Measurements from ENCODE around the gene SELPLG. TPM values are rescaled to one million over a fixed set of nuclear protein-coding genes. Genes with fewer than 3 reads are reported as not detected.
A peak's percentile ranks its signal among the peaks of the same experiment; 100 is the strongest.

Gene SELPLG
- total RNA-seq, 2 experiments from 2014 or later: 289 to 301 TPM

- POLR2A ChIA-PET: no interaction called here
- H3K36me3 Mint-ChIP-seq (ENCODE audit: low read depth): no peaks in the 10 kb centered on the region
- no peaks in the 10 kb centered on the region for H3K4me1 Mint-ChIP-seq
- CTCF ChIA-PET: interaction anchor here (1.0 kb wide), 1 partner anchor 33 kb away, joined by 5 read pairs; no protein-coding TSS in a partner anchor
- DNase-seq: no peak
- no peak overlapping the region for H3K4me3 Mint-ChIP-seq
- H3K27me3 Mint-ChIP-seq: peaks cover 5% of the 10 kb centered on the region
- no peaks in the 10 kb centered on the region for H3K9me3 Mint-ChIP-seq
- H3K27ac Mint-ChIP-seq: no peak overlapping the region
Observed at GRCh38 chr12:108584456-108585065, 49.1 kb downstream of the SELPLG start.

GRCh38 chr12:108583991-108584390, 49.7 kb downstream of the SELPLG start:
- Mint-ChIP-seq H3K27me3 (peaks cover 5% of the 10 kb centered on the region), H3K27ac (no peak overlapping the region), H3K9me3 (peaks cover 2% of the 10 kb centered on the region), H3K4me3 (no peak overlapping the region), H3K4me1 (peaks cover 1% of the 10 kb centered on the region), H3K36me3 (ENCODE audit: low read depth) (no peaks in the 10 kb centered on the region)
- DNase-seq: no peak
- POLR2A ChIA-PET: no interaction called here
- CTCF ChIA-PET: interaction anchor here (1.0 kb wide), 1 partner anchor 34 kb away, joined by 5 read pairs; no protein-coding TSS in a partner anchor

DNA sequence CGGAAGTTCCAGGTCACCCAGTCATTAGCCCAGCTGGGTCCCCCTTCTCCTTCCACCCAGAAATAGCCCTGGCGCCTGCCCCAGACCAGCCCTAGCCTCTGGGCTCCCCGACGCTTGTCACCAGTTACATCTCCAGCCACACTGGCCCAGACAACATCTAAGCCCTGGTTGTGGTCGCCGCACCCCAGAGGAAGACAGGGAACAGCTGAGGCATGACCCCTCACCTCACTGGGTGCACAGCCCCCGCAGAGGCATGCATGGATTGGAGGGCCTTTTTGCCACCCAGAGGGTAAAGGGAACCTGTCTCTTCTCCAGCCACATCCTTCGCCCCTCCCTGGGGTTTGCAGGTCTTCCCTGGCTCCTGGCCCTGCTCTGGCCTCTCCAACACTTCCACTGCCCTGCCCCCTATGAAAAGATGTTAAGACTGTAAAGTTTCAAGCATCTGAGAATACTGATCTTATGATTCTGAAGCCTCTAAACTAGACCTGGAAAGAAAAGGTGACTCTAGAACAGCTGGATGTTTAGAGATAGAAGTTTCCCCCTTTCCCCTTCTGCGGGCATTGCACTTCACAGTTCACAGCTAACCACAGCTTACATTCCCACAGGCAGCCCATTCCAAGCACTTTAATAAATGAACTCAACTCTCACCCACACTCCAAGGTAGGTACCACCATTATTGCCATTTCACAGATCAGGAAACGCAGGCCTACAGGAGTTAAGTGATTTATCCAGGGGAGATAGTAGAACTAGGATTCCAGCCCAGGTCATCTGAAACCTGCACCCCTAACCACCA, 50.5 kb downstream of the SELPLG start:
- H3K4me1 Mint-ChIP-seq: peaks cover 6% of the 10 kb centered on the region
- peaks cover 5% of the 10 kb centered on the region for H3K27me3 Mint-ChIP-seq
- H3K4me3 Mint-ChIP-seq: no peak overlapping the region
- no peak for DNase-seq
- H3K9me3 Mint-ChIP-seq: peaks cover 6% of the 10 kb centered on the region
- no peak overlapping the region for H3K27ac Mint-ChIP-seq
- ChIA-PET POLR2A (no interaction called here), CTCF (interaction anchor here (0.6 to 1.9 kb wide), 3 partner anchors 34 to 219 kb away, joined by 4 to 6 read pairs (median 5); no protein-coding TSS in a partner anchor)
- no peaks in the 10 kb centered on the region for H3K36me3 Mint-ChIP-seq (ENCODE audit: low read depth)

- Mint-ChIP-seq H3K4me1 (peaks cover 6% of the 10 kb centered on the region), H3K36me3 (ENCODE audit: low read depth) (no peaks in the 10 kb centered on the region), H3K27me3 (peaks cover 5% of the 10 kb centered on the region), H3K4me3 (no peak overlapping the region), H3K9me3 (peaks cover 6% of the 10 kb centered on the region), H3K27ac (no peak overlapping the region)
- CTCF ChIA-PET: interaction anchor here (0.6 to 1.9 kb wide), 2 partner anchors 35 to 219 kb away, joined by 4 to 6 read pairs; no protein-coding TSS in a partner anchor
- POLR2A ChIA-PET: no interaction called here
- DNase-seq: no peak
Observed at GRCh38 chr12:108582509-108582908, 51.2 kb downstream of the SELPLG start.

- no peak for DNase-seq
- Mint-ChIP-seq H3K36me3 (ENCODE audit: low read depth) (no peaks in the 10 kb centered on the region), H3K4me3 (no peak overlapping the region), H3K27ac (no peak overlapping the region), H3K4me1 (peaks cover 6% of the 10 kb centered on the region), H3K9me3 (peaks cover 6% of the 10 kb centered on the region), H3K27me3 (peaks cover 5% of the 10 kb centered on the region)
- ChIA-PET POLR2A (no interaction called here), CTCF (interaction anchor here (1.9 kb wide), 1 partner anchor 36 kb away, joined by 6 read pairs; no protein-coding TSS in a partner anchor)
Observed at GRCh38 chr12:108581311-108582227, 52.1 kb downstream of the SELPLG start.

GRCh38 chr12:108580531-108580930, 53.2 kb downstream of the SELPLG start:
- ChIA-PET CTCF (no interaction called here), POLR2A (no interaction called here)
- no peak overlapping the region for H3K27ac Mint-ChIP-seq

DNA sequence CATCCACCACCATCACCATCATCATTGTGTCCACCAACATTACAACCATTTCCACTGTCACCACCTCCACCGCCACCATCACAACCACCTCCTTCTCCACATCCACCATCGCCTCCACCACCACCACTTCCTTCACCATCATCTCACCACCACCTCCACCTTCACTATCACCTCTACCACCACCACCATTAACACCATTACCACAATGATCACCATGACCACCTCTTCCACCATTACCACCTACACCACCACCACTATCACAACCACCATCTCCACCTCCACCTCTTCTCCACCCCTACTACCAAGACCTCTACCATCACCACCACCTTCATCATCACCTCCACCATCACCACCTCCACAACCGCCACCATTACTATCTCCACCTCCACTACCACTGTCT, 54.9 kb downstream of the SELPLG start:
- CTCF ChIA-PET: no interaction called here
- Mint-ChIP-seq H3K4me1 (peaks cover 25% of the 10 kb centered on the region), H3K36me3 (ENCODE audit: low read depth) (no peaks in the 10 kb centered on the region), H3K9me3 (peaks cover 6% of the 10 kb centered on the region), H3K27me3 (peaks cover 3% of the 10 kb centered on the region), H3K27ac (peak overlapping the region; percentile 9), H3K4me3 (peak overlapping the region; percentile 21)
- no peak for DNase-seq
- POLR2A ChIA-PET: no interaction called here

More at GRCh38 chr12:108580531-108580930, 53.2 kb downstream of the SELPLG start:
- no peak overlapping the region for H3K4me3 Mint-ChIP-seq
- no peak for DNase-seq
- peaks cover 10% of the 10 kb centered on the region for H3K4me1 Mint-ChIP-seq
- peaks cover 6% of the 10 kb centered on the region for H3K9me3 Mint-ChIP-seq
- H3K27me3 Mint-ChIP-seq: peaks cover 5% of the 10 kb centered on the region
- H3K36me3 Mint-ChIP-seq (ENCODE audit: low read depth): no peaks in the 10 kb centered on the region

GRCh38 chr12:108578264-108578663, 55.4 kb downstream of the SELPLG start:
- Mint-ChIP-seq H3K27ac (no peak overlapping the region), H3K4me3 (no peak overlapping the region)
- POLR2A ChIA-PET: interaction anchor here (1.0 kb wide), 1 partner anchor 55 kb away, joined by 4 read pairs; no protein-coding TSS in a partner anchor

DNA sequence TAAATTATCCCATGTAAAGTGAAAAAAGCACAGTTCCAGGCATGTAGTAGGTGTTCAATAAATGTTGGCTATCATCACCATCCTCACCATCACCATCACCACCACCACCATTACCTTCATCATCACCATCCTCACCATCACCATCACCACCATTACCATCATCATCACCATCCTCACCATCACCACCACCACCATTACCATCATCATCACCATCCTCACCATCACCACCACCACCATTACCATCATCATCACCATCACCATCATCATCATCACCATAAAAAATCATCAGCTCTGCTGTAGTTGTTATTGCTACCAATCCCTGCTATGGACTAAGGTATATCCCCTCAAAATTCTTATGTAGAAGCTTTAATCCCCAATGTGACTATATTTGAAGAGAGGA, 56.2 kb downstream of the SELPLG start:
- H3K9me3 Mint-ChIP-seq: peaks cover 6% of the 10 kb centered on the region
- H3K27ac Mint-ChIP-seq: no peak overlapping the region
- H3K4me1 Mint-ChIP-seq: peaks cover 37% of the 10 kb centered on the region
- no peaks in the 10 kb centered on the region for H3K36me3 Mint-ChIP-seq (ENCODE audit: low read depth)
- DNase-seq: no peak
- CTCF ChIA-PET: interaction anchor here (0.5 to 1.3 kb wide), 4 partner anchors 16 to 535 kb away, joined by 3 to 5 read pairs (median 3); no protein-coding TSS in a partner anchor
- H3K27me3 Mint-ChIP-seq: peaks cover 3% of the 10 kb centered on the region
- POLR2A ChIA-PET: interaction anchor here (0.6 to 1.0 kb wide), 2 partner anchors 9 to 56 kb away, joined by 3 to 4 read pairs; no protein-coding TSS in a partner anchor
- no peak overlapping the region for H3K4me3 Mint-ChIP-seq

More at GRCh38 chr12:108578264-108578663, 55.4 kb downstream of the SELPLG start:
- Mint-ChIP-seq H3K9me3 (peaks cover 6% of the 10 kb centered on the region), H3K36me3 (ENCODE audit: low read depth) (no peaks in the 10 kb centered on the region), H3K27me3 (peaks cover 3% of the 10 kb centered on the region), H3K4me1 (peaks cover 29% of the 10 kb centered on the region)
- DNase-seq: no peak
- CTCF ChIA-PET: interaction anchor here (0.7 to 1.3 kb wide), 2 partner anchors 15 to 40 kb away, joined by 3 to 5 read pairs; no protein-coding TSS in a partner anchor

- no peak overlapping the region for H3K4me3 Mint-ChIP-seq
- peaks cover 6% of the 10 kb centered on the region for H3K9me3 Mint-ChIP-seq
- H3K36me3 Mint-ChIP-seq (ENCODE audit: low read depth): no peaks in the 10 kb centered on the region
- H3K27me3 Mint-ChIP-seq: peaks cover 3% of the 10 kb centered on the region
- H3K27ac Mint-ChIP-seq: no peak overlapping the region
- no peak for DNase-seq
- CTCF ChIA-PET: interaction anchor here (0.6 to 1.3 kb wide), 2 partner anchors 41 to 536 kb away, joined by 3 to 5 read pairs; no protein-coding TSS in a partner anchor
- POLR2A ChIA-PET: interaction anchor here (0.8 to 2.1 kb wide), 2 partner anchors 8 to 15 kb away, joined by 4 to 6 read pairs; partner anchors contain the start of gene ISCU
- H3K4me1 Mint-ChIP-seq: peaks cover 43% of the 10 kb centered on the region
Observed at GRCh38 chr12:108576660-108577234, 56.9 kb downstream of the SELPLG start.

DNA sequence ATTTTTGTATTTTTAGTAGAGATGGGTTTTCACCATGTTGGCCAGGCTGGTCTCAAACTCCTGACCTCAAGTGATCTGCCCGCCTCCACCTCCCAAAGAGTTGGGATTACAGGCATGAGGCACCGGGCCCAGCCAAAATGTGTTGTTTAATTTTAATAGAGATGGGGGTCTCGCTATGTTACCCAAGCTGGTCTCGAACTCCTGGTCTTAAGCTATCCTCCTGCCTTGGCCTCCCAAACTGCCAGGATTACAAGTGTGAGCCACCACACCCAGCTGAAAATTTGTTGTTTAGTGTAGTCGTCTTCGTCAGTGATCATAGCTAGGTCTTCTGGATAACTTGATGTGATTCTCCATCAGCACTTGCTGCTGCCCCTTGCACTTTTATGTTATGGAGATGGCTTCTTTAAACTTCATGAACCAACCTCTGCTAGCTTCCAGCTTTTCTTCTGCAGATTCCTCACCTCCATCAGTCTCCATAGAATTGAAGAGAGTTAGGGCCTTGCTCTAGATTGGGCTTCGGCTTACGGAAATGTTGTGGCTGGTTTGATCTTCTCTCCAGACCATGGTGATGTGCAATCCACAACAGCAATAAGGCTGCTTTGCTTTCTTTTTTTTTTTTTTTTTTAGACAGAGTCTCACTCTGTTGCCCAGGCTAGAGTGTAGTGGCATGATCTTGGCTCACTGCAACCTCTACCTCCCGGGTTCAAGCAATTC, 58.3 kb downstream of the SELPLG start:
- H3K36me3 Mint-ChIP-seq (ENCODE audit: low read depth): peaks cover 4% of the 10 kb centered on the region

More for the DNA sequence above, 58.3 kb downstream of the SELPLG start:
- ChIA-PET POLR2A (interaction anchor here (1.3 to 2.1 kb wide), 2 partner anchors 13 to 57 kb away, joined by 5 to 6 read pairs; partner anchors contain the start of gene ISCU), CTCF (interaction anchor here (1.2 to 1.7 kb wide), 2 partner anchors 42 to 89 kb away, joined by 4 to 11 read pairs; no protein-coding TSS in a partner anchor)
- DNase-seq: no peak
- Mint-ChIP-seq H3K27ac (no peak overlapping the region), H3K4me3 (no peak overlapping the region), H3K9me3 (peaks cover 6% of the 10 kb centered on the region), H3K27me3 (peaks cover 3% of the 10 kb centered on the region), H3K4me1 (peaks cover 50% of the 10 kb centered on the region)

Measured in activated CD4-positive, alpha-beta memory T cell treated with anti-CD3 and anti-CD28 coated beads, Interleukin-2, amount 10 ng/mL, durations not matched to agents 7 days and 5 days (primary cell).